ENCODE measurements around the gene GPR137C. TPM values are rescaled to one million over a fixed set of nuclear protein-coding genes. Genes with fewer than 3 reads are reported as not detected.

Gene GPR137C
- total RNA-seq, 6 experiments from 2014 or later, result 0.18 to 0.51 (median 0.20) TPM

- H3K36me3 ChIP-seq, result no peaks in the 10 kb centered on the region
- intact Hi-C loops (cut with DNase I), result no loop called here
- no peaks in the 10 kb centered on the region for H3K27me3 ChIP-seq
- no peak overlapping the region for H3K27ac ChIP-seq
- no peak for DNase-seq
- H3K4me3 ChIP-seq, result no peak overlapping the region
- H3K4me1 ChIP-seq, result peaks cover 0 to 8% (median 0%) of the 10 kb centered on the region in 4 donors
- no peaks in the 10 kb centered on the region for H3K9me3 ChIP-seq
- 93% methylated on average over 3 of the region's 3 CpGs for WGBS (ENCODE audit: insufficient coverage, low coverage, low lambda C conversion rate, missing lambda C conversion rate)
- TF ChIP-seq POLR2A (IDR thresholded peaks at IDR 0.05) (no peak), CTCF (IDR thresholded peaks at IDR 0.05) (no peak)
- ATAC-seq, result no peak
Measured at GRCh38 chr14:52547526-52547925, 5.1 kb upstream of the GPR137C start.

GRCh38 chr14:52550661-52551060 is 2.0 kb upstream of the GPR137C start:
- Histone ChIP-seq H3K27ac (no peak overlapping the region), H3K9me3 (no peaks in the 10 kb centered on the region), H3K4me3 (no peak overlapping the region), H3K4me1 (peaks cover 0 to 8% (median 0%) of the 10 kb centered on the region in 4 donors), H3K36me3 (no peaks in the 10 kb centered on the region), H3K27me3 (no peaks in the 10 kb centered on the region)
- ATAC-seq (no peak), DNase-seq (no peak)
- TF ChIP-seq POLR2A (IDR thresholded peaks at IDR 0.05) (no peak), CTCF (IDR thresholded peaks at IDR 0.05) (no peak)
- 96% methylated on average over 3 of the region's 3 CpGs for WGBS (ENCODE audit: insufficient coverage, low coverage, low lambda C conversion rate, missing lambda C conversion rate)
- intact Hi-C loops (cut with DNase I), result no loop called here

- Histone ChIP-seq H3K27ac (no peak overlapping the region), H3K27me3 (no peaks in the 10 kb centered on the region), H3K36me3 (no peaks in the 10 kb centered on the region), H3K4me3 (peak overlapping the region; percentile 67 to 80 (median 70)), H3K9me3 (no peaks in the 10 kb centered on the region), H3K4me1 (peaks cover 0 to 8% (median 0%) of the 10 kb centered on the region in 4 donors)
- intact Hi-C loops (cut with DNase I), result no loop called here
- TF ChIP-seq CTCF (IDR thresholded peaks at IDR 0.05) (no peak), POLR2A (IDR thresholded peaks at IDR 0.05) (no peak)
- no peak for DNase-seq
- no peak for ATAC-seq
- WGBS (ENCODE audit: insufficient coverage, low coverage, low lambda C conversion rate, missing lambda C conversion rate), result 47% methylated on average over 6 of the region's 6 CpGs
Measured at GRCh38 chr14:52551205-52551604, 1.4 kb upstream of the GPR137C start.

GRCh38 chr14:52551696-52552062 is 957 bp upstream of the GPR137C start:
- ATAC-seq, result peak in 1 of 4 donors; percentile 17
- no peak for DNase-seq
- Histone ChIP-seq H3K4me1 (peaks cover 0 to 8% (median 0%) of the 10 kb centered on the region in 4 donors), H3K4me3 (peak overlapping the region; percentile 67 to 80 (median 70)), H3K9me3 (no peaks in the 10 kb centered on the region), H3K27ac (peak overlapping the region; percentile 74 to 86 (median 85)), H3K36me3 (no peaks in the 10 kb centered on the region), H3K27me3 (no peaks in the 10 kb centered on the region)
- intact Hi-C loops (cut with DNase I), result no loop called here
- peak in 3 of 4 donors; percentile 14 to 27 (median 22) for TF ChIP-seq CTCF (IDR thresholded peaks at IDR 0.05)
- TF ChIP-seq POLR2A (IDR thresholded peaks at IDR 0.05), result no peak
- WGBS (ENCODE audit: insufficient coverage, low coverage, low lambda C conversion rate, missing lambda C conversion rate), result 2% methylated on average over 8 of the region's 8 CpGs

Measured in right lobe of liver (tissue), 6 donors.